Right ventricle myocardium superior (tissue), 1 donor: ENCODE results near the gene MIER3. TPM values are rescaled to one million over a fixed set of nuclear protein-coding genes. Genes with fewer than 3 reads are reported as not detected.
"Not testable (repeated sequence)": the region's sequence is repeated elsewhere in the genome, so short reads cannot be mapped to it uniquely, and the experiment has no call there.

Source experiments
- ATAC-seq: fragments of 200-7000 bp; cut with Tn5 transposase; one replicate; pipeline ENCODE4 v1.9.1; 2020; ENCODE audit warnings: mild to moderate bottlenecking; ENCODE audit not compliant: poor library complexity
- DNase-seq: peaks from one replicate; pipeline ENCODE4 v3.0.0-alpha.2; 2020
- intact Hi-C: fragments of 100-400 bp; cut with DNase I; formaldehyde crosslinking; loops from one replicate; pipeline ENCODE4 v1.11.2; 2022
- long read RNA-seq: library from polyadenylated mRNA; unstranded; transcript quantifications from one replicate; pipeline ENCODE4 v2.0.0, GENCODE V29; 2021
- total RNA-seq: library from RNA; stranded (reverse); fragmentation: NEBNext Ultra II Directional; extraction: Animal tissue kit (Norgen Biotek cat#: 25700); gene quantifications from one replicate; pipeline ENCODE4 v1.2.1, GENCODE V29; 2021
- donor health status: DM: no; HTN: yes; CAD: no; lungs with severe emphysema.

MIER3 gene
- total RNA-seq: 14.7 TPM
- long read RNA-seq, partial matches to known transcripts: 3 of 5 reads
- long read RNA-seq, other reads (novel, unspliced or antisense): 2 of 5 reads

GRCh38 chr5:56951946-56952691, at the start of gene MIER3:
TSS of gene MIER3 (minus strand) at chr5:56952123. CDS start at chr5:56952102, 21 bp downstream.
- peak; percentile 96 for ATAC-seq
- intact Hi-C loops: loop anchor here (10.0 kb wide), 1 partner anchor 223 kb away; the partner anchor contains the start of gene GPBP1
- DNase-seq: peak; percentile 87

- intact Hi-C loops: no loop called here
- DNase-seq (no peak), ATAC-seq (no peak)
Measured at GRCh38 chr5:56995596-56995995, 43.7 kb upstream of the MIER3 start.

GRCh38 chr5:56993241-56993640, 41.3 kb upstream of the MIER3 start:
- intact Hi-C loops: no loop called here
- ATAC-seq (no peak), DNase-seq (no peak)

GRCh38 chr5:56989676-56990075, 37.8 kb upstream of the MIER3 start:
- DNase-seq (no peak), ATAC-seq (no peak)
- intact Hi-C loops: no loop called here

GRCh38 chr5:56988490-56988889, 36.6 kb upstream of the MIER3 start:
- ATAC-seq (no peak), DNase-seq (no peak)
- intact Hi-C loops: no loop called here

- intact Hi-C loops: no loop called here
- ATAC-seq (no peak), DNase-seq (no peak)
Measured at GRCh38 chr5:56987171-56987570, 35.2 kb upstream of the MIER3 start.

GRCh38 chr5:56986626-56986947, 34.7 kb upstream of the MIER3 start:
- intact Hi-C loops: no loop called here
- ATAC-seq (no peak), DNase-seq (no peak)

GRCh38 chr5:56985936-56986625, 34.2 kb upstream of the MIER3 start:
- intact Hi-C loops: no loop called here
- ATAC-seq (no peak), DNase-seq (no peak)

GRCh38 chr5:56984445-56984844, 32.5 kb upstream of the MIER3 start:
- intact Hi-C loops: no loop called here
- no peak for DNase-seq
- ATAC-seq: no peak

- no peak for DNase-seq
- ATAC-seq: no peak
- intact Hi-C loops: no loop called here
Measured at GRCh38 chr5:56983593-56984361, 31.9 kb upstream of the MIER3 start.

- intact Hi-C loops: no loop called here
- ATAC-seq: no peak
- DNase-seq: no peak
Measured at GRCh38 chr5:56981548-56982315, 29.8 kb upstream of the MIER3 start.

- no peak for ATAC-seq
- intact Hi-C loops: no loop called here
- no peak for DNase-seq
Measured at GRCh38 chr5:56979968-56980367, 28.0 kb upstream of the MIER3 start.

GRCh38 chr5:56979526-56979925, 27.6 kb upstream of the MIER3 start:
- intact Hi-C loops, ATAC-seq, DNase-seq: not testable (repeated sequence)

- ATAC-seq: no peak
- intact Hi-C loops: no loop called here
Measured at GRCh38 chr5:56977822-56978221, 25.9 kb upstream of the MIER3 start.

GRCh38 chr5:56977021-56977420, 25.1 kb upstream of the MIER3 start:
- ATAC-seq: no peak
- DNase-seq: no peak
- intact Hi-C loops: no loop called here

More at GRCh38 chr5:56977822-56978221, 25.9 kb upstream of the MIER3 start:
- DNase-seq: no peak

- DNase-seq (no peak), ATAC-seq (no peak)
- intact Hi-C loops: no loop called here
Measured at GRCh38 chr5:56974241-56974640, 22.3 kb upstream of the MIER3 start.

- ATAC-seq (no peak), DNase-seq (no peak)
- intact Hi-C loops: no loop called here
Measured at GRCh38 chr5:56973473-56973872, 21.6 kb upstream of the MIER3 start.

GRCh38 chr5:56971275-56971674, 19.4 kb upstream of the MIER3 start:
- DNase-seq: no peak
- intact Hi-C loops: no loop called here
- no peak for ATAC-seq

GRCh38 chr5:56964173-56964572, 12.2 kb upstream of the MIER3 start:
- DNase-seq: no peak
- intact Hi-C loops: no loop called here

More at GRCh38 chr5:56964173-56964572, 12.2 kb upstream of the MIER3 start:
- ATAC-seq: no peak
